ENCODE measurements around the gene POLR2F. TPM values are rescaled to one million over a fixed set of nuclear protein-coding genes. Genes with fewer than 3 reads are reported as not detected.

POLR2F gene
- total RNA-seq, 2 experiments from 2014 or later = 20.2 to 21.1 TPM

- intact Hi-C loops (cut with DNase I, micrococcal nuclease) = no loop called here
- H3K27ac ChIP-seq (ENCODE audit: low read depth in 1 of 2, low read length in 2 of 2) = no peak overlapping the region
- POLR2A ChIA-PET = no interaction called here
- ATAC-seq (ENCODE audit: poor library complexity) (no peak), DNase-seq (no peak)
- no peaks in the 10 kb centered on the region for H3K9me3 Mint-ChIP-seq
- H3K27me3 Mint-ChIP-seq = no peaks in the 10 kb centered on the region
- TF ChIP-seq, protein P1, sequence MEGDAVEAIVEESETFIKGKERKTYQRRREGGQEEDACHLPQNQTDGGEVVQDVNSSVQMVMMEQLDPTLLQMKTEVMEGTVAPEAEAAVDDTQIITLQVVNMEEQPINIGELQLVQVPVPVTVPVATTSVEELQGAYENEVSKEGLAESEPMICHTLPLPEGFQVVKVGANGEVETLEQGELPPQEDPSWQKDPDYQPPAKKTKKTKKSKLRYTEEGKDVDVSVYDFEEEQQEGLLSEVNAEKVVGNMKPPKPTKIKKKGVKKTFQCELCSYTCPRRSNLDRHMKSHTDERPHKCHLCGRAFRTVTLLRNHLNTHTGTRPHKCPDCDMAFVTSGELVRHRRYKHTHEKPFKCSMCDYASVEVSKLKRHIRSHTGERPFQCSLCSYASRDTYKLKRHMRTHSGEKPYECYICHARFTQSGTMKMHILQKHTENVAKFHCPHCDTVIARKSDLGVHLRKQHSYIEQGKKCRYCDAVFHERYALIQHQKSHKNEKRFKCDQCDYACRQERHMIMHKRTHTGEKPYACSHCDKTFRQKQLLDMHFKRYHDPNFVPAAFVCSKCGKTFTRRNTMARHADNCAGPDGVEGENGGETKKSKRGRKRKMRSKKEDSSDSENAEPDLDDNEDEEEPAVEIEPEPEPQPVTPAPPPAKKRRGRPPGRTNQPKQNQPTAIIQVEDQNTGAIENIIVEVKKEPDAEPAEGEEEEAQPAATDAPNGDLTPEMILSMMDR (IDR thresholded peaks at IDR 0.05) = no peak
- CTCF ChIA-PET = no interaction called here
- H3K27me3 ChIP-seq (ENCODE audit: control insufficient read depth in 1 of 2, insufficient read depth in 2 of 2, low read length in 2 of 2) = no peaks in the 10 kb centered on the region
- no peaks in the 10 kb centered on the region for H3K36me3 Mint-ChIP-seq (ENCODE audit: low read depth)
- no peaks in the 10 kb centered on the region for H3K36me3 ChIP-seq (ENCODE audit: insufficient read depth, low read length)
- no peaks in the 10 kb centered on the region for H3K4me1 ChIP-seq (ENCODE audit: insufficient read depth, low read length)
- H3K4me3 ChIP-seq (ENCODE audit: low read length) = no peak overlapping the region
- H3K27ac Mint-ChIP-seq = no peak overlapping the region
- no peak overlapping the region for H3K4me3 Mint-ChIP-seq
- no peaks in the 10 kb centered on the region for H3K9me3 ChIP-seq (ENCODE audit: control insufficient read depth in 1 of 2, insufficient read depth in 1 of 2, low read length in 2 of 2)
- no peaks in the 10 kb centered on the region for H3K4me1 Mint-ChIP-seq (ENCODE audit: low read depth)
These were observed 63.0 kb downstream of the POLR2F start for GRCh38 chr22:38016182-38017151.

DNA sequence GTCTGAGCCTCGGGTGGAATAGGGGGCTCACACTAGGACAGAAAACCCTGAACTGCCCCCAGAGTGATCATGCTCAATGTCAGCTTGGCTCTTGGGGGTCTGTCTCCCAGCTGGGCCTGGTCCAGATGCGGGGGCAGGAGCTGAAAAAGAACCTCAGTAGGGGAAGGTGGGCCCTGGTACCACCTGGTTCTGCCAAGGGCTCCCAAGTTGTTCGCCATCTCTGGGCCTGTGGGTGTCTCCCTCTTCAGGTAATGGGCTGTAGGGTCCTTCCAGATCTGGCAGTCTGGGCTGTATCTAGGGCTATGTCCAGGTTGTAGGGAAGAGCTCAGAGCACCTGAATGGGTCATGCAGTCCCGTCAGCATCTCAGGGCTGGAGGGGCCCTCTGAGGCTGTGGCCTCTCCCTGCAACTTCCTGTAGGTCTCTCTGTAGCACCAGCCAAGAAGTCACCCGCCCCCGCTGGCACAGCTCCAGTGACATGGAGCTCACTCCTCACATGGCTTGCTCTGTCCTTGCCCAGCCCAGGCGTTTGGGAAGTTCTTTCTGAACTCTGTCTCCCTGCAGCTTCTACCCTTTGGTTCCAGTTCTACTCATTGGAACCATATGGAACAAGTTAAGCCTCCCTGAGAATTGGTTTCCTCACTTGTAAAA, 63.9 kb downstream of the POLR2F start:
- TF ChIP-seq, protein P1 (IDR thresholded peaks at IDR 0.05) = no peak
- Histone ChIP-seq H3K9me3 (ENCODE audit: control insufficient read depth in 1 of 2, insufficient read depth in 1 of 2, low read length in 2 of 2) (no peaks in the 10 kb centered on the region), H3K27ac (ENCODE audit: low read depth in 1 of 2, low read length in 2 of 2) (no peak overlapping the region), H3K4me1 (ENCODE audit: insufficient read depth, low read length) (no peaks in the 10 kb centered on the region), H3K4me3 (ENCODE audit: low read length) (no peak overlapping the region), H3K36me3 (ENCODE audit: insufficient read depth, low read length) (no peaks in the 10 kb centered on the region), H3K27me3 (ENCODE audit: control insufficient read depth in 1 of 2, insufficient read depth in 2 of 2, low read length in 2 of 2) (no peaks in the 10 kb centered on the region)
- ChIA-PET CTCF (no interaction called here), POLR2A (no interaction called here)
- H3K27ac Mint-ChIP-seq = no peak overlapping the region
- no peaks in the 10 kb centered on the region for H3K27me3 Mint-ChIP-seq
- no peak overlapping the region for H3K4me3 Mint-ChIP-seq
- no peaks in the 10 kb centered on the region for H3K4me1 Mint-ChIP-seq (ENCODE audit: low read depth)
- H3K36me3 Mint-ChIP-seq (ENCODE audit: low read depth) = no peaks in the 10 kb centered on the region
- ATAC-seq (ENCODE audit: poor library complexity) (no peak), DNase-seq (no peak)
- no peaks in the 10 kb centered on the region for H3K9me3 Mint-ChIP-seq
- intact Hi-C loops (cut with DNase I, micrococcal nuclease) = no loop called here

DNA sequence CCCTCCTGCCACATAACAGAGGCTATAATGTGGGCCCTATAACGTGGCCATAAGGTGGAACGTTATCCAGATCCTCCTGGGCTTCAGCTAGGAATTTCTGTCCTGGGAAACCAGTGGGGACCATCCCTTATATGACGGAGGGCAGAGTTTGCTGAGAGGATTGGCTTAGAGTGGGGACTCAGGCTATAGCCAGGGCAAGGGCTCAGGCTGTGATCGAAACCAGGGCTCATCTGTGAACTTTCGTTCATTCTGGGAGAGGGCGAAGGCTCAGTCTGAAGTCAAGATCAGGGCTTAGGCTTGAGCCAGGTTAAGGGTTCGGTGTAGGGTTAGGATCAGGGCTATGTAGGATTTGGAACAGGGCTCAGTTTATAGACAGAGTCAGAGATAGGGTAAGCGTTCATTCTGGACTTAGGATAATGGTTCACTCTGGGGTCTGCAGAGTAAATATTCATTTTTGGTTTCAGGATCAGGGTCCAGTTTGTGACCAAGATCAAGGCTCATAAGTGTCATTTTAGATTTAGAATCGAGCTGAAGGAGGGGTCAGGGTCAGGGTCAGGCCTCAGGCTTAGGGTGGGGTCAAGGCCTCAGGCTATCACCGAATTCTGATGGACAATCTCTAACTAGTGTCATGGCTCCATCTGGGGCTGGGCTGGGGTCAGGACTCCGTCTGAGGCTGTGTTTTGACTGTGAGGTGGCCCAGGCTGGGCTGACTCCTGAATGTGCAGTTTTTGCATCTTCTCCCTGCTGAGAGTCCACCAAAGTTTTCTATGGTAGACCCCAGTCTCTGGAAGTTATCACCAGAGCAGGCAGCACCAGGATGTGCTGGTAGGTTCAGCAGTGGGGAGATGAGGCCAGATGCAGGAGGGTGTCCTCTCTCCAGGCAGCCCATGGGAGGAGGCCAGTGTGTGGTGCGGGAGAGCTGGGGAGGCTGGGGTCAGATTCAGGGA, 64.7 kb downstream of the POLR2F start:
- ATAC-seq (ENCODE audit: poor library complexity) (no peak), DNase-seq (no peak)
- H3K9me3 Mint-ChIP-seq = no peaks in the 10 kb centered on the region
- H3K27me3 Mint-ChIP-seq = no peaks in the 10 kb centered on the region
- H3K27ac Mint-ChIP-seq = no peak overlapping the region
- ChIA-PET POLR2A (no interaction called here), CTCF (no interaction called here)
- no peak overlapping the region for H3K4me3 ChIP-seq (ENCODE audit: low read length)
- no peaks in the 10 kb centered on the region for H3K4me1 ChIP-seq (ENCODE audit: insufficient read depth, low read length)
- H3K4me3 Mint-ChIP-seq = no peak overlapping the region
- H3K27me3 ChIP-seq (ENCODE audit: control insufficient read depth in 1 of 2, insufficient read depth in 2 of 2, low read length in 2 of 2) = no peaks in the 10 kb centered on the region
- no peaks in the 10 kb centered on the region for H3K36me3 Mint-ChIP-seq (ENCODE audit: low read depth)
- no peaks in the 10 kb centered on the region for H3K9me3 ChIP-seq (ENCODE audit: control insufficient read depth in 1 of 2, insufficient read depth in 1 of 2, low read length in 2 of 2)
- no peaks in the 10 kb centered on the region for H3K4me1 Mint-ChIP-seq (ENCODE audit: low read depth)
- intact Hi-C loops (cut with DNase I, micrococcal nuclease) = no loop called here
- no peaks in the 10 kb centered on the region for H3K36me3 ChIP-seq (ENCODE audit: insufficient read depth, low read length)
- H3K27ac ChIP-seq (ENCODE audit: low read depth in 1 of 2, low read length in 2 of 2) = no peak overlapping the region
- TF ChIP-seq, protein P1 (IDR thresholded peaks at IDR 0.05) = no peak
